HEK293T (cell line): Measurements from ENCODE around the gene COL24A1.

Source experiments
- CTCF ChIA-PET: fragments of 350-600 bp; formaldehyde crosslinking; extraction: SDS; loops from one replicate; lab custom pipeline; 2021; ENCODE audit warnings: antibody characterized with exemption, inconsistent platforms; lab: Yijun Ruan, JAX
- POLR2A ChIA-PET: fragments of 350-600 bp; formaldehyde crosslinking; extraction: SDS; loops from one replicate; lab custom pipeline; 2020; ENCODE audit warnings: antibody characterized with exemption, inconsistent platforms; lab: Yijun Ruan, JAX
- DNase-seq: peaks from one replicate; pipeline ENCODE4 v3.0.0; 2012; ENCODE audit warnings: mixed read lengths; ENCODE audit errors: extremely low spot score
- ARNT ChIP-seq: fragments of 450-650 bp; IDR thresholded peaks from 2 replicates; pipeline ENCODE4 v1.6.1; 2017; ENCODE audit warnings: mild to moderate bottlenecking
- BHLHE40 ChIP-seq: fragments of 450-650 bp; IDR thresholded peaks from 2 replicates; pipeline ENCODE4 v1.6.1; 2016; ENCODE audit warnings: mild to moderate bottlenecking, moderate library complexity, borderline replicate concordance
- CTBP1 ChIP-seq: fragments of 450-650 bp; IDR thresholded peaks from 2 replicates; pipeline ENCODE4 v1.6.1; 2016; ENCODE audit warnings: borderline replicate concordance
- ELF4 ChIP-seq: fragments of 450-650 bp; IDR thresholded peaks from 2 replicates; pipeline ENCODE4 v1.6.1; 2017; ENCODE audit warnings: antibody characterized with exemption
- FOXA1 ChIP-seq: fragments of 450-650 bp; IDR thresholded peaks from 2 replicates; pipeline ENCODE4 v1.6.1; 2016; ENCODE audit warnings: mild to moderate bottlenecking
- FOXK2 ChIP-seq: fragments of 450-650 bp; IDR thresholded peaks from 2 replicates; pipeline ENCODE4 v1.6.1; 2016; ENCODE audit warnings: mild to moderate bottlenecking
- FOXM1 ChIP-seq: fragments of 450-650 bp; IDR thresholded peaks from 2 replicates; pipeline ENCODE4 v1.6.1; 2017; ENCODE audit warnings: mild to moderate bottlenecking, borderline replicate concordance
- HDGF ChIP-seq: fragments of 450-650 bp; IDR thresholded peaks from 2 replicates; pipeline ENCODE4 v1.6.1; 2017; ENCODE audit warnings: antibody characterized with exemption, borderline replicate concordance
- L3MBTL2 ChIP-seq: fragments of 450-650 bp; conservative IDR thresholded peaks from 2 replicates; pipeline ENCODE4 v1.6.1; 2016; ENCODE audit warnings: mild to moderate bottlenecking
- LEF1 ChIP-seq: fragments of 450-650 bp; IDR thresholded peaks from 2 replicates; pipeline ENCODE4 v1.6.1; 2017; ENCODE audit warnings: mild to moderate bottlenecking, borderline replicate concordance
- NFRKB ChIP-seq: fragments of 450-650 bp; IDR thresholded peaks from 2 replicates; pipeline ENCODE4 v1.6.1; 2016; ENCODE audit warnings: mild to moderate bottlenecking, moderate library complexity
- PKNOX1 ChIP-seq: fragments of 450-650 bp; IDR thresholded peaks from 2 replicates; pipeline ENCODE4 v1.6.1; 2016
- SP1 ChIP-seq: fragments of 450-650 bp; IDR thresholded peaks from 2 replicates; pipeline ENCODE4 v1.6.1; 2017
- SUZ12 ChIP-seq: fragments of 450-650 bp; IDR thresholded peaks from 2 replicates; pipeline ENCODE4 v1.6.1; 2016; ENCODE audit warnings: mild to moderate bottlenecking
- TARDBP ChIP-seq: fragments of 450-650 bp; IDR thresholded peaks from 2 replicates; pipeline ENCODE4 v1.6.1; 2016
- ZNF384 ChIP-seq: fragments of 450-650 bp; IDR thresholded peaks from 2 replicates; pipeline ENCODE4 v1.6.1; 2016

Gene COL24A1

GRCh38 chr1:85830837-85831236, 325.7 kb downstream of the COL24A1 start:
- ChIA-PET POLR2A (no interaction called here), CTCF (no interaction called here)
- no peak for DNase-seq
- TF ChIP-seq NFRKB = no peak
- no peak for TF ChIP-seq TARDBP
- TF ChIP-seq LEF1 = no peak
- TF ChIP-seq BHLHE40 = no peak
- TF ChIP-seq ELF4 = no peak
- TF ChIP-seq ZNF384 = no peak
- no peak for TF ChIP-seq FOXA1
- TF ChIP-seq PKNOX1 = no peak
- no peak for TF ChIP-seq FOXK2
- no peak for TF ChIP-seq SP1

GRCh38 chr1:85824066-85824840, 332.3 kb downstream of the COL24A1 start:
- CTCF ChIA-PET = no interaction called here
- POLR2A ChIA-PET = no interaction called here
- TF ChIP-seq PKNOX1 (no peak), HDGF (no peak), FOXM1 (no peak), FOXK2 (no peak), FOXA1 (no peak), CTBP1 (no peak), LEF1 (no peak), NFRKB (no peak), BHLHE40 (no peak), TARDBP (no peak), ARNT (no peak), SUZ12 (no peak), SP1 (no peak), ELF4 (no peak)
- no peak for DNase-seq

- POLR2A ChIA-PET = no interaction called here
- DNase-seq = no peak
- CTCF ChIA-PET = no interaction called here
- TF ChIP-seq SP1 = no peak
- no peak for TF ChIP-seq ARNT
- no peak for TF ChIP-seq CTBP1
- no peak for TF ChIP-seq FOXA1
- no peak for TF ChIP-seq HDGF
- no peak for TF ChIP-seq NFRKB
- no peak for TF ChIP-seq SUZ12
- no peak for TF ChIP-seq LEF1
- no peak for TF ChIP-seq FOXK2
- no peak for TF ChIP-seq FOXM1
Measured at GRCh38 chr1:85822696-85823095, 333.9 kb downstream of the COL24A1 start.

GRCh38 chr1:85818371-85818770, 338.2 kb downstream of the COL24A1 start:
- POLR2A ChIA-PET = no interaction called here
- DNase-seq = no peak
- TF ChIP-seq NFRKB = no peak
- no peak for TF ChIP-seq L3MBTL2
- TF ChIP-seq FOXM1 = no peak
- no peak for TF ChIP-seq SP1
- no peak for TF ChIP-seq ELF4
- TF ChIP-seq ZNF384 = no peak
- TF ChIP-seq HDGF = no peak
- no peak for TF ChIP-seq LEF1
- TF ChIP-seq CTBP1 = no peak
- TF ChIP-seq SUZ12 = no peak
- no peak for TF ChIP-seq PKNOX1
- TF ChIP-seq TARDBP = no peak
- no peak for TF ChIP-seq ARNT
- TF ChIP-seq FOXA1 = no peak
- no peak for TF ChIP-seq FOXK2
- no peak for TF ChIP-seq BHLHE40
- CTCF ChIA-PET = no interaction called here

- no peak for DNase-seq
- ChIA-PET CTCF (interaction anchor here (0.7 kb wide), 1 partner anchor 364 kb away, joined by 3 read pairs; no protein-coding TSS in a partner anchor), POLR2A (no interaction called here)
- TF ChIP-seq LEF1 (no peak), L3MBTL2 (no peak), FOXM1 (no peak), ARNT (no peak), ELF4 (no peak), HDGF (no peak), FOXK2 (no peak), NFRKB (no peak), FOXA1 (no peak), CTBP1 (no peak), SP1 (no peak), SUZ12 (no peak), ZNF384 (no peak), PKNOX1 (no peak), BHLHE40 (no peak), TARDBP (no peak)
Measured at GRCh38 chr1:85816606-85817005, 340.0 kb downstream of the COL24A1 start.

- DNase-seq = no peak
- POLR2A ChIA-PET = no interaction called here
- no peak for TF ChIP-seq ELF4
- TF ChIP-seq BHLHE40 = no peak
- no peak for TF ChIP-seq SP1
- TF ChIP-seq FOXM1 = no peak
- no peak for TF ChIP-seq HDGF
- TF ChIP-seq FOXA1 = no peak
- no peak for TF ChIP-seq FOXK2
- no peak for TF ChIP-seq LEF1
- TF ChIP-seq NFRKB = no peak
- no peak for TF ChIP-seq TARDBP
- TF ChIP-seq L3MBTL2 = no peak
- TF ChIP-seq SUZ12 = no peak
- no peak for TF ChIP-seq PKNOX1
- no peak for TF ChIP-seq ARNT
- no peak for TF ChIP-seq ZNF384
- TF ChIP-seq CTBP1 = no peak
- CTCF ChIA-PET = no interaction called here
Measured at GRCh38 chr1:85815906-85816305, 340.7 kb downstream of the COL24A1 start.
